GM12878 (cell line): ENCODE data around the gene PKHD1. TPM values are rescaled to one million over a fixed set of nuclear protein-coding genes. Genes with fewer than 3 reads are reported as not detected.

Source experiments
- ATAC-seq: fragments of 200-7000 bp; cut with Tn5 transposase; 3 replicates; pipeline ENCODE4 v1.9.1; 2020; ENCODE audit warnings: mild to moderate bottlenecking, moderate library complexity
- BruUV-seq: library from RNA; stranded (reverse); fragments of 400-500 nt; replicated peaks from 2 replicates; lab custom pipeline; 2021; lab: Mats Ljungman, UMichigan
- CTCF ChIA-PET: fragments of 300-600 bp; sonication (Branson Sonifier 250); formaldehyde crosslinking; extraction: SDS; loops from one replicate; lab custom pipeline; 2021; ENCODE audit warnings: inconsistent platforms; lab: Yijun Ruan, JAX
- POLR2A ChIA-PET: fragments of 350-600 bp; formaldehyde crosslinking; extraction: SDS; loops from one replicate; lab custom pipeline; 2021; ENCODE audit warnings: inconsistent platforms; lab: Charles Lee
- RAD21 ChIA-PET: fragments of 300-600 bp; sonication (Branson Sonifier 250); formaldehyde crosslinking; loops from one replicate; lab custom pipeline; 2023; ENCODE audit warnings: antibody characterized with exemption; ENCODE audit not compliant: unreplicated experiment; lab: Charles Lee
- SMC1A ChIA-PET: fragments of 300-600 bp; sonication (Branson Sonifier 250); formaldehyde crosslinking; loops from one replicate; lab custom pipeline; 2023; ENCODE audit not compliant: unreplicated experiment, uncharacterized antibody; lab: Charles Lee
- DNase-seq: peaks from one replicate; pipeline ENCODE4 v3.0.0-alpha.2; 2011; ENCODE audit warnings: low read depth, low spot score
- FAIRE-seq: peaks from 3 replicates; lab custom pipeline; 2011; peaks lifted over from hg19 to GRCh38; lab: Jason Lieb, UNC
- H2AFZ ChIP-seq: 2 replicates; pipeline ENCODE4 v1.6.0; 2011; ENCODE audit warnings: low read depth, low read length, control low read depth; ENCODE audit not compliant: control insufficient read depth
- H3K27ac ChIP-seq: 2 replicates; pipeline ENCODE4 v1.5.1; 2011; ENCODE audit warnings: control low read depth; ENCODE audit not compliant: control insufficient read depth, insufficient read depth
- H3K27me3 ChIP-seq, 2 experiments: replicated peaks in 1 of 2; 2 replicates each; pipeline versions ENCODE4 v1.6.0 to v1.6.1; 2011; ENCODE audit warnings: low read length in 1 of 2; ENCODE audit not compliant: control insufficient read depth in 2 of 2, insufficient read depth in 2 of 2
- H3K36me3 ChIP-seq, 2 experiments: 2 replicates each; pipeline ENCODE4 v1.5.1; 2011; ENCODE audit warnings: low read length in 1 of 2; ENCODE audit not compliant: control insufficient read depth in 2 of 2, insufficient read depth in 2 of 2
- H3K4me1 ChIP-seq: 2 replicates; pipeline ENCODE4 v1.6.1; 2011; ENCODE audit warnings: mild to moderate bottlenecking, low read length, moderate library complexity, mixed read lengths; ENCODE audit not compliant: control insufficient read depth, insufficient read depth
- H3K4me2 ChIP-seq: 2 replicates; pipeline ENCODE4 v1.6.0; 2011; ENCODE audit warnings: control low read depth; ENCODE audit not compliant: control insufficient read depth, insufficient read depth
- H3K4me3 ChIP-seq: fragments of 200-600 bp; sonication (generic); 2 replicates; pipeline ENCODE4 v1.5.1; 2016
- H3K79me2 ChIP-seq: 2 replicates; pipeline ENCODE4 v1.6.0; 2011; ENCODE audit warnings: low read length; ENCODE audit not compliant: control insufficient read depth, insufficient read depth
- H3K9ac ChIP-seq: 2 replicates; pipeline ENCODE4 v1.8.0; 2011; ENCODE audit warnings: low read length, control low read depth, mixed read lengths; ENCODE audit not compliant: control insufficient read depth, insufficient read depth
- H3K9me3 ChIP-seq: replicated peaks from 3 replicates; pipeline ENCODE4 v1.5.1; 2011; ENCODE audit warnings: mild to moderate bottlenecking, low read length; ENCODE audit not compliant: control insufficient read depth, insufficient read depth
- H4K20me1 ChIP-seq: 2 replicates; pipeline ENCODE4 v1.6.0; 2011; ENCODE audit not compliant: control insufficient read depth, insufficient read depth
- CBFB ChIP-seq: IDR thresholded peaks from 2 replicates; pipeline ENCODE4 v1.6.1; 2016; ENCODE audit warnings: antibody characterized with exemption, low read depth
- CBX3 ChIP-seq: fragments of 200-600 bp; sonication (generic); IDR thresholded peaks from 2 replicates; pipeline ENCODE4 v1.6.1; 2016; ENCODE audit warnings: low read depth, borderline replicate concordance
- IKZF1 ChIP-seq: fragments of 450-650 bp; conservative IDR thresholded peaks from 2 replicates; pipeline ENCODE4 v1.6.1; 2017; ENCODE audit warnings: antibody characterized with exemption, mild to moderate bottlenecking
- JUNB ChIP-seq: IDR thresholded peaks from 2 replicates; pipeline ENCODE4 v1.6.1; 2016; ENCODE audit warnings: antibody characterized with exemption, mild to moderate bottlenecking
- KAT2A ChIP-seq: conservative IDR thresholded peaks from 2 replicates; pipeline ENCODE4 v1.6.1; 2011; ENCODE audit warnings: low read depth, low read length; ENCODE audit not compliant: control insufficient read depth
- MYC ChIP-seq: IDR thresholded peaks from 2 replicates; pipeline ENCODE4 v1.6.1; 2011; ENCODE audit warnings: mild to moderate bottlenecking, low read length, moderate library complexity, inconsistent platforms; ENCODE audit not compliant: insufficient read depth, insufficient replicate concordance, insufficient read length, severe bottlenecking
- POLR2AphosphoS5 ChIP-seq: IDR thresholded peaks from 2 replicates; pipeline ENCODE4 v1.6.1; 2011; ENCODE audit warnings: mild to moderate bottlenecking, low read length, inconsistent platforms
- POU2F2 ChIP-seq: IDR thresholded peaks from 3 replicates; pipeline ENCODE4 v1.6.1; 2011; ENCODE audit warnings: low read depth, mild to moderate bottlenecking, low read length, borderline replicate concordance
- SMAD1 ChIP-seq: fragments of 450-650 bp; IDR thresholded peaks from 2 replicates; pipeline ENCODE4 v1.6.1; 2018; ENCODE audit warnings: mild to moderate bottlenecking, low read depth; ENCODE audit not compliant: partially characterized antibody
- SREBF2 ChIP-seq: IDR thresholded peaks from 2 replicates; pipeline ENCODE4 v1.6.1; 2012; ENCODE audit warnings: mild to moderate bottlenecking, low read length
- STAT1 ChIP-seq: fragments of 450-650 bp; conservative IDR thresholded peaks from 2 replicates; pipeline ENCODE4 v1.6.1; 2014; ENCODE audit warnings: antibody characterized with exemption, mild to moderate bottlenecking
- WGBS: methylation state at CpG from one replicate; pipeline ENCODE4 v1.1.6; 2016; ENCODE audit warnings: low lambda C conversion rate; ENCODE audit not compliant: insufficient replicate concordance, insufficient coverage; ENCODE audit errors: missing lambda C conversion rate; 5-methylcytosine and 5-hydroxymethylcytosine counted together
- in situ Hi-C: fragments of 300-500 bp; cut with MboI; formaldehyde crosslinking; loops from 9 replicates; pipeline ENCODE4 v1.14.3; 2018; ENCODE audit warnings: mixed read lengths
- intact Hi-C: fragments of 100-400 bp; cut with micrococcal nuclease; formaldehyde crosslinking; loops from one replicate; pipeline ENCODE4 v1.14.2; 2022; ENCODE audit not compliant: unreplicated experiment
- polyA plus RNA-seq, 11 experiments: library from polyadenylated mRNA; depleted of rRNA in 4 of 11; unstranded in 6 of 11; stranded (reverse) in 5 of 11; fragments of >200 nt; fragmentation: Nextera tagmentation in 4 of 11; fragmentation: Illumina TruSeq in 1 of 11; extraction: Ambion mirVana in 4 of 11; extraction: Trizol in 1 of 11; gene quantifications; 1 replicate in 1 of 11; 2 replicates in 10 of 11; pipeline versions ENCODE4 v1.2.1 to v1.2.3, GENCODE V29; 2011 to 2016; ENCODE audit warnings: inconsistent platforms in 2 of 11, missing spikeins in 2 of 11, low read depth in 1 of 11
- total RNA-seq, 4 experiments: library from RNA; depleted of rRNA in 3 of 4; stranded (reverse); fragments of >200 nt in 3 of 4; fragmentation: Illumina TruSeq in 1 of 4; extraction: Trizol in 1 of 4; gene quantifications; 2 replicates each; pipeline versions ENCODE4 v1.2.1 to v1.2.3, GENCODE V29; 2013 to 2021
- TF ChIP-seq, protein P1 (sequence below): fragments of 450-650 bp; IDR thresholded peaks from 2 replicates; pipeline ENCODE4 v1.6.1; 2017; ENCODE audit warnings: antibody characterized with exemption, mild to moderate bottlenecking, moderate library complexity
- TF ChIP-seq, protein P2 (sequence below): fragments of 450-650 bp; IDR thresholded peaks from 2 replicates; pipeline ENCODE4 v1.6.1; 2017; ENCODE audit warnings: mild to moderate bottlenecking, low read depth, inconsistent platforms; ENCODE audit not compliant: poor library complexity, severe bottlenecking

The PKHD1 gene
- total and polyA plus RNA-seq, 10 of the 15 experiments (the other 5 are each of a cell fraction or from before 2014, with no cell fraction given), result under 0.01 to 0.90 (median 0.02) TPM; not detected in 1

DNA sequence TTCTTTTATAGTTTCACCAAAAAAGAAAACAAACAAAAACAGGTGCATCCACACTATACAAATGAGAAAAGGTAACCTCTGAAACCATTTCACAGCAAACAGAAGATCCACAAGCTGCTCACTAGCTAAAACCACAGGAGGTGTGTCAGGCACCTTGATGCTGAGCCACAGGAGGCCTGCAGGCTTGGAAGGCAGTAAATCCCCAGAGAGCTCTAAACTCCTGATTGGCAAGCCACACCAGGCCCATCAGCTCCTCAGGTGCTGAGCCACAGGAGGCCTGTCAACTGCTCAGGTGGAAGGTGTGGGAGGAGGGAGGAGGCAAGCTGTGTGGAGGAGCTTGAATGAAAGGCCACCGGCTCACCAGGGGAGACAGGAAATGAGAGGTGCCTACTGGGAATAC is 273.0 kb downstream of the PKHD1 start (continued):
- no peak for TF ChIP-seq STAT1
- no peak for TF ChIP-seq KAT2A
- TF ChIP-seq CBX3, result no peak
- TF ChIP-seq MYC, result no peak
- no peak for TF ChIP-seq POLR2AphosphoS5
- no peak for TF ChIP-seq SREBF2

DNA sequence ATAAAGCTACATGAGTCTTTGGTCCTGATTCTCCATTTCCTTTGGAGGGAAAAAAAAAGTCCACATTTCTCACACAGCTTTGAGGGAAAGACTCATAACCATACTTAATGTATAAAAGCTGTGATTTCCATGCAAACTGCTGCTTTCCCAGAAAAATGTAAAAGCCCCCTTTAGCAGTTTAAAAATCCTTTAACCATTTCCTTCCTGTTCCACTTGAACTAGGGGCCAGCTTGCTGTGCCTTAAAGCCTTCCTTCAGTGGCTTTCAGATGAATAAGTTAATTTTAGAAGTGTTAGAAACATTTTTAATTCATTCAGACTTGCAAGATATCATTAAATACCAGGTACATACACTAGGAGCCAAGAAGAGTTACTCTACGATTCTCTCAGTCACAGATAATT is 273.5 kb downstream of the PKHD1 start:
- H3K4me2 ChIP-seq, result no peak overlapping the region
- BruUV-seq, result no TSS peak
- H3K4me1 ChIP-seq, result no peaks in the 10 kb centered on the region
- in situ Hi-C loops (no loop called here), intact Hi-C loops (no loop called here)
- H3K9me3 ChIP-seq, result no peaks in the 10 kb centered on the region
- ChIA-PET SMC1A (interaction anchor here (0.9 to 1.2 kb wide), 2 partner anchors 15 to 29 kb away, joined by 3 read pairs; no protein-coding TSS in a partner anchor), RAD21 (no interaction called here), CTCF (no interaction called here), POLR2A (no interaction called here)
- no peak for FAIRE-seq
- H3K4me3 ChIP-seq, result no peak overlapping the region
- H2AFZ ChIP-seq, result no peak overlapping the region
- H4K20me1 ChIP-seq, result no peaks in the 10 kb centered on the region
- no peak overlapping the region for H3K27ac ChIP-seq
- H3K36me3 ChIP-seq, result no peaks in the 10 kb centered on the region
- 6% methylated on average over 1 of the region's 1 CpG for WGBS
- no peak for DNase-seq
- H3K27me3 ChIP-seq, result no peaks in the 10 kb centered on the region
- ATAC-seq, result no peak
- no peak overlapping the region for H3K9ac ChIP-seq
- H3K79me2 ChIP-seq, result no peaks in the 10 kb centered on the region
- TF ChIP-seq, protein P1, sequence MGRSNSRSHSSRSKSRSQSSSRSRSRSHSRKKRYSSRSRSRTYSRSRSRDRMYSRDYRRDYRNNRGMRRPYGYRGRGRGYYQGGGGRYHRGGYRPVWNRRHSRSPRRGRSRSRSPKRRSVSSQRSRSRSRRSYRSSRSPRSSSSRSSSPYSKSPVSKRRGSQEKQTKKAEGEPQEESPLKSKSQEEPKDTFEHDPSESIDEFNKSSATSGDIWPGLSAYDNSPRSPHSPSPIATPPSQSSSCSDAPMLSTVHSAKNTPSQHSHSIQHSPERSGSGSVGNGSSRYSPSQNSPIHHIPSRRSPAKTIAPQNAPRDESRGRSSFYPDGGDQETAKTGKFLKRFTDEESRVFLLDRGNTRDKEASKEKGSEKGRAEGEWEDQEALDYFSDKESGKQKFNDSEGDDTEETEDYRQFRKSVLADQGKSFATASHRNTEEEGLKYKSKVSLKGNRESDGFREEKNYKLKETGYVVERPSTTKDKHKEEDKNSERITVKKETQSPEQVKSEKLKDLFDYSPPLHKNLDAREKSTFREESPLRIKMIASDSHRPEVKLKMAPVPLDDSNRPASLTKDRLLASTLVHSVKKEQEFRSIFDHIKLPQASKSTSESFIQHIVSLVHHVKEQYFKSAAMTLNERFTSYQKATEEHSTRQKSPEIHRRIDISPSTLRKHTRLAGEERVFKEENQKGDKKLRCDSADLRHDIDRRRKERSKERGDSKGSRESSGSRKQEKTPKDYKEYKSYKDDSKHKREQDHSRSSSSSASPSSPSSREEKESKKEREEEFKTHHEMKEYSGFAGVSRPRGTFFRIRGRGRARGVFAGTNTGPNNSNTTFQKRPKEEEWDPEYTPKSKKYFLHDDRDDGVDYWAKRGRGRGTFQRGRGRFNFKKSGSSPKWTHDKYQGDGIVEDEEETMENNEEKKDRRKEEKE, result no peak
- TF ChIP-seq POU2F2 (no peak), IKZF1 (no peak), JUNB (no peak), CBFB (no peak), SMAD1 (no peak)
- TF ChIP-seq, protein P2, sequence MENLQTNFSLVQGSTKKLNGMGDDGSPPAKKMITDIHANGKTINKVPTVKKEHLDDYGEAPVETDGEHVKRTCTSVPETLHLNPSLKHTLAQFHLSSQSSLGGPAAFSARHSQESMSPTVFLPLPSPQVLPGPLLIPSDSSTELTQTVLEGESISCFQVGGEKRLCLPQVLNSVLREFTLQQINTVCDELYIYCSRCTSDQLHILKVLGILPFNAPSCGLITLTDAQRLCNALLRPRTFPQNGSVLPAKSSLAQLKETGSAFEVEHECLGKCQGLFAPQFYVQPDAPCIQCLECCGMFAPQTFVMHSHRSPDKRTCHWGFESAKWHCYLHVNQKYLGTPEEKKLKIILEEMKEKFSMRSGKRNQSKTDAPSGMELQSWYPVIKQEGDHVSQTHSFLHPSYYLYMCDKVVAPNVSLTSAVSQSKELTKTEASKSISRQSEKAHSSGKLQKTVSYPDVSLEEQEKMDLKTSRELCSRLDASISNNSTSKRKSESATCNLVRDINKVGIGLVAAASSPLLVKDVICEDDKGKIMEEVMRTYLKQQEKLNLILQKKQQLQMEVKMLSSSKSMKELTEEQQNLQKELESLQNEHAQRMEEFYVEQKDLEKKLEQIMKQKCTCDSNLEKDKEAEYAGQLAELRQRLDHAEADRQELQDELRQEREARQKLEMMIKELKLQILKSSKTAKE, result no peak
